NCI-H446 treated with DMSO at 0.1 percent for 48 hours (cell line): Measurements from ENCODE around the gene COQ10A.

Source experiments
- DNase-seq: peaks from one replicate; lab custom pipeline; 2025; lab: John Stamatoyannopoulos, UW

The COQ10A gene

GRCh38 chr12:56315622-56316473 lies 49.1 kb downstream of the COQ10A start, which contains the start of gene CNPY2:
Gene CNPY2, minus strand, starts transcription at chr12:56315988. Its CDS starts 771 bp downstream, at chr12:56315217.
- peak; percentile 93 for DNase-seq

GRCh38 chr12:56317675-56318074 lies 50.9 kb downstream of the COQ10A start:
- no peak for DNase-seq
